Measurements from ENCODE around the gene TSHR.

- TF ChIP-seq POLR2A (IDR thresholded peaks at IDR 0.05) (no peak), CTCF (IDR thresholded peaks at IDR 0.05) (no peak)
Measured at GRCh38 chr14:80933686-80934085, 21.7 kb upstream of the TSHR start.

Data from heart left ventricle (tissue), 13 donors.